Measurements from ENCODE around the gene CCDC188. TPM values are rescaled to one million over a fixed set of nuclear protein-coding genes. Genes with fewer than 3 reads are reported as not detected.

CCDC188 gene
- total and polyA plus RNA-seq, 9 of the 15 experiments (the other 6 are each of a cell fraction or from before 2014, with no cell fraction given): not detected

DNA sequence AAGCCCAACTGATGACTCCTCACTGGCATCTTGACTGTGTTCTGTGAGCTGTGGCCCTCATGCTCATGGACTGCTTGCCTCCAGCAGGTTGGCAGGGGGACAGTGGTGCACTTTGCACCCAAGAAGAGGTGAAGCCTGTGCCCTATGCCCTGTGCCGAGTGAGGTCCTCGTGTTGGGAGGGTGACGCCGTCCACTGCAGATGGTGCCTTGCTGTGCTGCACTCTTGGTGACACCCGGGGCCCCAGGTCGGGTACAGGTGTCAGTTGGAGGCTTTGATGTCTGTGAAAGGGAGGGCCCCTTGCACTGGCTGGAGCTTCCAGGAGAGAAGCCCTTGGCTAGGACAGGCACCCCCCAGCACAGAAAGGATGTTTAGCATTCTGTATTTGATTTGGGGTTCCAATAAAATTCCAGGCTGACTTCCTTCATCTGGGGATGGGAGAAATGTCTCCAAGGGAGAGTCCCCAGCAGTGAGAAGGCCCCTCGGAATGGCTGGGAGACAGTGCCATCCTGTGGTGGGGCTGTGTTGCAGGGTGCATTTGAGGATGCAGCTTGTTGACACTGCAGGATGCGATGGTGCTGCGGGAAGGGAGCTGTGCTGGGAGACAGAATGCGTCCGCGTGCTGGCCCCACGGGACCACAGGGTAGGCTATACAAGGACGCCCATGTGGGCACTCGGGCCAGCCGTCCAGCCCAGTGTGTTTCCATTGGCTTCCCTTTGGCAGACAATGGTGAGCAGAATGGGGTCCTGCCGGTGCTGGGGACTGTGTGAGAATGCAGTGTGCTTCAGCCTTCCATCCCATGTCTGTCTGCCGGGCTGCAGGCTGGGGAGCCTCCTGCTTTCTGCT lies 21.7 kb downstream of the CCDC188 start (continued):
- TF ChIP-seq RCOR1 (IDR thresholded peaks at IDR 0.05; ENCODE audit: borderline replicate concordance in 1 of 2, low read depth in 2 of 2, low read length in 2 of 2) (peak in 1 of 2 experiments; percentile 98), CHD4 (IDR thresholded peaks at IDR 0.05; ENCODE audit: insufficient read depth, insufficient replicate concordance, low read depth, low read length, poor library complexity, severe bottlenecking) (peak; percentile 47), ZBTB17 (CRISPR knock-in tag; IDR thresholded peaks at IDR 0.05) (peak; percentile 55; the same call in 1 of the 2 replicates), FOXP1 (CRISPR knock-in tag; IDR thresholded peaks at IDR 0.05) (no peak), ARID2 (IDR thresholded peaks at IDR 0.05) (peak; percentile 86; the same call in 1 of the 2 replicates), ZNF586 (CRISPR knock-in tag; conservative IDR thresholded peaks at IDR 0.05) (peak; percentile 80; the same call in 1 of the 2 replicates), MCM7 (IDR thresholded peaks at IDR 0.05) (no peak), SIX5 (IDR thresholded peaks at IDR 0.05; ENCODE audit: borderline replicate concordance in 1 of 2, insufficient read depth in 1 of 2, low read depth in 1 of 2, low read length in 2 of 2) (no peak), L3MBTL2 (IDR thresholded peaks at IDR 0.05) (peak; percentile 23; the same call in 1 of the 2 replicates), NFE2 (IDR thresholded peaks at IDR 0.05; ENCODE audit: low read depth) (0 out of 2 replicates have a peak, but pooled peaks have one; percentile 32)
- TF ChIP-seq, protein P1, sequence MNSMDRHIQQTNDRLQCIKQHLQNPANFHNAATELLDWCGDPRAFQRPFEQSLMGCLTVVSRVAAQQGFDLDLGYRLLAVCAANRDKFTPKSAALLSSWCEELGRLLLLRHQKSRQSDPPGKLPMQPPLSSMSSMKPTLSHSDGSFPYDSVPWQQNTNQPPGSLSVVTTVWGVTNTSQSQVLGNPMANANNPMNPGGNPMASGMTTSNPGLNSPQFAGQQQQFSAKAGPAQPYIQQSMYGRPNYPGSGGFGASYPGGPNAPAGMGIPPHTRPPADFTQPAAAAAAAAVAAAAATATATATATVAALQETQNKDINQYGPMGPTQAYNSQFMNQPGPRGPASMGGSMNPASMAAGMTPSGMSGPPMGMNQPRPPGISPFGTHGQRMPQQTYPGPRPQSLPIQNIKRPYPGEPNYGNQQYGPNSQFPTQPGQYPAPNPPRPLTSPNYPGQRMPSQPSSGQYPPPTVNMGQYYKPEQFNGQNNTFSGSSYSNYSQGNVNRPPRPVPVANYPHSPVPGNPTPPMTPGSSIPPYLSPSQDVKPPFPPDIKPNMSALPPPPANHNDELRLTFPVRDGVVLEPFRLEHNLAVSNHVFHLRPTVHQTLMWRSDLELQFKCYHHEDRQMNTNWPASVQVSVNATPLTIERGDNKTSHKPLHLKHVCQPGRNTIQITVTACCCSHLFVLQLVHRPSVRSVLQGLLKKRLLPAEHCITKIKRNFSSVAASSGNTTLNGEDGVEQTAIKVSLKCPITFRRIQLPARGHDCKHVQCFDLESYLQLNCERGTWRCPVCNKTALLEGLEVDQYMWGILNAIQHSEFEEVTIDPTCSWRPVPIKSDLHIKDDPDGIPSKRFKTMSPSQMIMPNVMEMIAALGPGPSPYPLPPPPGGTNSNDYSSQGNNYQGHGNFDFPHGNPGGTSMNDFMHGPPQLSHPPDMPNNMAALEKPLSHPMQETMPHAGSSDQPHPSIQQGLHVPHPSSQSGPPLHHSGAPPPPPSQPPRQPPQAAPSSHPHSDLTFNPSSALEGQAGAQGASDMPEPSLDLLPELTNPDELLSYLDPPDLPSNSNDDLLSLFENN (IDR thresholded peaks at IDR 0.05; ENCODE audit: low read depth in 2 of 2, low read length in 2 of 2): peak in 1 of 2 experiments; percentile 69; a peak in 2 of 4 replicates
- TF ChIP-seq, protein P2, sequence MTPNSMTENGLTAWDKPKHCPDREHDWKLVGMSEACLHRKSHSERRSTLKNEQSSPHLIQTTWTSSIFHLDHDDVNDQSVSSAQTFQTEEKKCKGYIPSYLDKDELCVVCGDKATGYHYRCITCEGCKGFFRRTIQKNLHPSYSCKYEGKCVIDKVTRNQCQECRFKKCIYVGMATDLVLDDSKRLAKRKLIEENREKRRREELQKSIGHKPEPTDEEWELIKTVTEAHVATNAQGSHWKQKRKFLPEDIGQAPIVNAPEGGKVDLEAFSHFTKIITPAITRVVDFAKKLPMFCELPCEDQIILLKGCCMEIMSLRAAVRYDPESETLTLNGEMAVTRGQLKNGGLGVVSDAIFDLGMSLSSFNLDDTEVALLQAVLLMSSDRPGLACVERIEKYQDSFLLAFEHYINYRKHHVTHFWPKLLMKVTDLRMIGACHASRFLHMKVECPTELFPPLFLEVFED (CRISPR knock-in tag; conservative IDR thresholded peaks at IDR 0.05): peak; percentile 79; the same call in 1 of the 2 replicates
- TF ChIP-seq, protein P3, sequence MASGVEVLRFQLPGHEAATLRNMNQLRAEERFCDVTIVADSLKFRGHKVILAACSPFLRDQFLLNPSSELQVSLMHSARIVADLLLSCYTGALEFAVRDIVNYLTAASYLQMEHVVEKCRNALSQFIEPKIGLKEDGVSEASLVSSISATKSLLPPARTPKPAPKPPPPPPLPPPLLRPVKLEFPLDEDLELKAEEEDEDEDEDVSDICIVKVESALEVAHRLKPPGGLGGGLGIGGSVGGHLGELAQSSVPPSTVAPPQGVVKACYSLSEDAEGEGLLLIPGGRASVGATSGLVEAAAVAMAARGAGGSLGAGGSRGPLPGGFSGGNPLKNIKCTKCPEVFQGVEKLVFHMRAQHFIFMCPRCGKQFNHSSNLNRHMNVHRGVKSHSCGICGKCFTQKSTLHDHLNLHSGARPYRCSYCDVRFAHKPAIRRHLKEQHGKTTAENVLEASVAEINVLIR (CRISPR knock-in tag; IDR thresholded peaks at IDR 0.05): no peak
- TF ChIP-seq, protein P4, sequence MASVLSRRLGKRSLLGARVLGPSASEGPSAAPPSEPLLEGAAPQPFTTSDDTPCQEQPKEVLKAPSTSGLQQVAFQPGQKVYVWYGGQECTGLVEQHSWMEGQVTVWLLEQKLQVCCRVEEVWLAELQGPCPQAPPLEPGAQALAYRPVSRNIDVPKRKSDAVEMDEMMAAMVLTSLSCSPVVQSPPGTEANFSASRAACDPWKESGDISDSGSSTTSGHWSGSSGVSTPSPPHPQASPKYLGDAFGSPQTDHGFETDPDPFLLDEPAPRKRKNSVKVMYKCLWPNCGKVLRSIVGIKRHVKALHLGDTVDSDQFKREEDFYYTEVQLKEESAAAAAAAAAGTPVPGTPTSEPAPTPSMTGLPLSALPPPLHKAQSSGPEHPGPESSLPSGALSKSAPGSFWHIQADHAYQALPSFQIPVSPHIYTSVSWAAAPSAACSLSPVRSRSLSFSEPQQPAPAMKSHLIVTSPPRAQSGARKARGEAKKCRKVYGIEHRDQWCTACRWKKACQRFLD (CRISPR knock-in tag; IDR thresholded peaks at IDR 0.05): no peak
- TF ChIP-seq, protein P5, sequence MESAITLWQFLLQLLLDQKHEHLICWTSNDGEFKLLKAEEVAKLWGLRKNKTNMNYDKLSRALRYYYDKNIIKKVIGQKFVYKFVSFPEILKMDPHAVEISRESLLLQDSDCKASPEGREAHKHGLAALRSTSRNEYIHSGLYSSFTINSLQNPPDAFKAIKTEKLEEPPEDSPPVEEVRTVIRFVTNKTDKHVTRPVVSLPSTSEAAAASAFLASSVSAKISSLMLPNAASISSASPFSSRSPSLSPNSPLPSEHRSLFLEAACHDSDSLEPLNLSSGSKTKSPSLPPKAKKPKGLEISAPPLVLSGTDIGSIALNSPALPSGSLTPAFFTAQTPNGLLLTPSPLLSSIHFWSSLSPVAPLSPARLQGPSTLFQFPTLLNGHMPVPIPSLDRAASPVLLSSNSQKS (CRISPR knock-in tag; IDR thresholded peaks at IDR 0.05): 0 out of 2 replicates have a peak, but pooled peaks have one; percentile 57
